ENCODE results near the gene CLEC2L.

GRCh38 chr7:139572071-139572470, 48.6 kb downstream of the CLEC2L start:
- no peak for TF ChIP-seq CTCF (IDR thresholded peaks at IDR 0.05 in 2 of 3, conservative IDR thresholded peaks at IDR 0.05 in 1 of 3; ENCODE audit: borderline replicate concordance in 1 of 3, insufficient read depth in 1 of 3, low read depth in 2 of 3, low read length in 2 of 3)
- no peak for TF ChIP-seq POLR2A (IDR thresholded peaks at IDR 0.05; ENCODE audit: borderline replicate concordance, extremely low read depth, insufficient read depth, insufficient read length)
- TF ChIP-seq ELF1 (IDR thresholded peaks at IDR 0.05; ENCODE audit: borderline replicate concordance, low read depth): no peak
- TF ChIP-seq ZNF274 (IDR thresholded peaks at IDR 0.05; ENCODE audit: low read depth, low read length): no peak
- no peak for TF ChIP-seq JUND (IDR thresholded peaks at IDR 0.05)
- no peak for TF ChIP-seq RAD21 (IDR thresholded peaks at IDR 0.05; ENCODE audit: low read depth)
- TF ChIP-seq MAX (IDR thresholded peaks at IDR 0.05): no peak
- no peak for TF ChIP-seq ZBTB33 (IDR thresholded peaks at IDR 0.05; ENCODE audit: extremely low read depth, insufficient replicate concordance, low read length)
- no peak for TF ChIP-seq FOSL1 (IDR thresholded peaks at IDR 0.05; ENCODE audit: low read depth)

Data from HCT116 (cell line).